IPS-15b (cell line): ENCODE measurements around the gene MRPL46.

ENCODE experiments used
- H3K27me3 ChIP-seq: one replicate; pipeline ENCODE4 v1.6.1; 2013; ENCODE audit warnings: low read length; ENCODE audit not compliant: control insufficient read depth, insufficient read depth
- H3K36me3 ChIP-seq: one replicate; pipeline ENCODE4 v1.6.1; 2013; ENCODE audit warnings: low read length; ENCODE audit not compliant: control insufficient read depth, insufficient read depth
- H3K4me1 ChIP-seq: one replicate; pipeline ENCODE4 v1.6.1; 2013; ENCODE audit warnings: mild to moderate bottlenecking, low read length; ENCODE audit not compliant: control insufficient read depth, insufficient read depth
- H3K4me3 ChIP-seq: one replicate; pipeline ENCODE4 v1.5.1; 2013; ENCODE audit warnings: low read depth, low read length
- H3K9ac ChIP-seq: one replicate; pipeline ENCODE4 v1.6.1; 2013; ENCODE audit warnings: low read depth, mild to moderate bottlenecking, low read length
- H3K9me3 ChIP-seq: one replicate; pipeline ENCODE4 v1.6.1; 2013; ENCODE audit warnings: mild to moderate bottlenecking, low read length; ENCODE audit not compliant: control insufficient read depth, insufficient read depth

Gene MRPL46

GRCh38 chr15:88431441-88431840 lies 35.7 kb downstream of the MRPL46 start:
- Histone ChIP-seq H3K36me3 (no peaks in the 10 kb centered on the region), H3K27me3 (peaks cover 2% of the 10 kb centered on the region), H3K9me3 (no peaks in the 10 kb centered on the region), H3K4me3 (no peak overlapping the region), H3K9ac (no peak overlapping the region), H3K4me1 (peaks cover 4% of the 10 kb centered on the region)

- peaks cover 4% of the 10 kb centered on the region for H3K4me1 ChIP-seq
- H3K36me3 ChIP-seq = no peaks in the 10 kb centered on the region
- no peak overlapping the region for H3K9ac ChIP-seq
- peaks cover 2% of the 10 kb centered on the region for H3K27me3 ChIP-seq
- no peaks in the 10 kb centered on the region for H3K9me3 ChIP-seq
- H3K4me3 ChIP-seq = no peak overlapping the region
These were observed 37.1 kb downstream of the MRPL46 start for GRCh38 chr15:88430051-88430450.

GRCh38 chr15:88428805-88429605 lies 38.2 kb downstream of the MRPL46 start:
- Histone ChIP-seq H3K4me3 (no peak overlapping the region), H3K9ac (no peak overlapping the region), H3K36me3 (no peaks in the 10 kb centered on the region), H3K27me3 (peaks cover 2% of the 10 kb centered on the region), H3K4me1 (peaks cover 4% of the 10 kb centered on the region), H3K9me3 (no peaks in the 10 kb centered on the region)

GRCh38 chr15:88428053-88428452 lies 39.1 kb downstream of the MRPL46 start:
- Histone ChIP-seq H3K4me1 (no peaks in the 10 kb centered on the region), H3K9ac (no peak overlapping the region), H3K9me3 (no peaks in the 10 kb centered on the region), H3K27me3 (peaks cover 2% of the 10 kb centered on the region), H3K4me3 (no peak overlapping the region), H3K36me3 (no peaks in the 10 kb centered on the region)

- Histone ChIP-seq H3K9me3 (no peaks in the 10 kb centered on the region), H3K4me3 (no peak overlapping the region), H3K9ac (no peak overlapping the region), H3K27me3 (peaks cover 2% of the 10 kb centered on the region), H3K4me1 (no peaks in the 10 kb centered on the region), H3K36me3 (no peaks in the 10 kb centered on the region)
These were observed 40.9 kb downstream of the MRPL46 start for GRCh38 chr15:88426304-88426703.

GRCh38 chr15:88423331-88423730 lies 43.9 kb downstream of the MRPL46 start:
- H3K9ac ChIP-seq = no peak overlapping the region
- H3K36me3 ChIP-seq = no peaks in the 10 kb centered on the region
- no peaks in the 10 kb centered on the region for H3K9me3 ChIP-seq
- no peaks in the 10 kb centered on the region for H3K4me1 ChIP-seq
- no peak overlapping the region for H3K4me3 ChIP-seq
- H3K27me3 ChIP-seq = peaks cover 2% of the 10 kb centered on the region

- Histone ChIP-seq H3K9me3 (no peaks in the 10 kb centered on the region), H3K4me3 (no peak overlapping the region), H3K9ac (no peak overlapping the region), H3K36me3 (no peaks in the 10 kb centered on the region), H3K27me3 (no peaks in the 10 kb centered on the region), H3K4me1 (no peaks in the 10 kb centered on the region)
These were observed 47.4 kb downstream of the MRPL46 start for GRCh38 chr15:88419830-88420229.
